ENCODE results near the gene OSBPL10.

DNA sequence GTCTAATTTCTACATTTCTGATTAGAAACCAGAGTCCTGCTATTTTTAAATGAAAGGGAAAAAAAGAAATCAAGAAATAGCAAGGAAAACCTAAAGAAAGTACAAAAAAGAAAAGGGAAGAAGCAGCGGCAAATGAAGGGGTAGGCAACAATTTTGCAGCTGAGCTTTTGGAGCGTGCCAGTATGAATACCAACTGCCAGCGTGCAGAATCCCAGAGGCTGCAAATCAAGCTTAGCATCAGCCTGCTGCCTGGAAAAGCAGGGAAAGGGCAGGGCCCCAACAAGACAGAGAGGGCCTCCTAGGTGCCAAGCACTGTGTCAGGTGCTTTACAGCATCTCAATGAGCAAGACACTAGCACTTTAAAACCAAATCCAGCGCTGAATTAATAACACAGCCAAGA lies 271.5 kb downstream of the OSBPL10 start:
- TF ChIP-seq, protein P1, sequence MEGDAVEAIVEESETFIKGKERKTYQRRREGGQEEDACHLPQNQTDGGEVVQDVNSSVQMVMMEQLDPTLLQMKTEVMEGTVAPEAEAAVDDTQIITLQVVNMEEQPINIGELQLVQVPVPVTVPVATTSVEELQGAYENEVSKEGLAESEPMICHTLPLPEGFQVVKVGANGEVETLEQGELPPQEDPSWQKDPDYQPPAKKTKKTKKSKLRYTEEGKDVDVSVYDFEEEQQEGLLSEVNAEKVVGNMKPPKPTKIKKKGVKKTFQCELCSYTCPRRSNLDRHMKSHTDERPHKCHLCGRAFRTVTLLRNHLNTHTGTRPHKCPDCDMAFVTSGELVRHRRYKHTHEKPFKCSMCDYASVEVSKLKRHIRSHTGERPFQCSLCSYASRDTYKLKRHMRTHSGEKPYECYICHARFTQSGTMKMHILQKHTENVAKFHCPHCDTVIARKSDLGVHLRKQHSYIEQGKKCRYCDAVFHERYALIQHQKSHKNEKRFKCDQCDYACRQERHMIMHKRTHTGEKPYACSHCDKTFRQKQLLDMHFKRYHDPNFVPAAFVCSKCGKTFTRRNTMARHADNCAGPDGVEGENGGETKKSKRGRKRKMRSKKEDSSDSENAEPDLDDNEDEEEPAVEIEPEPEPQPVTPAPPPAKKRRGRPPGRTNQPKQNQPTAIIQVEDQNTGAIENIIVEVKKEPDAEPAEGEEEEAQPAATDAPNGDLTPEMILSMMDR (IDR thresholded peaks at IDR 0.05): no peak
- TF ChIP-seq POLR2A (IDR thresholded peaks at IDR 0.05) (no peak), POLR2AphosphoS5 (IDR thresholded peaks at IDR 0.05) (no peak)
